GM19238 (cell line): ENCODE measurements around the gene GTF2A2.
"Not testable (repeated sequence)": the region's sequence is repeated elsewhere in the genome, so short reads cannot be mapped to it uniquely, and the experiment has no call there.

Source experiments
- DNase-seq: peaks from one replicate; pipeline ENCODE4 v3.0.0; 2011; ENCODE audit warnings: low spot score; ENCODE audit not compliant: insufficient read length

The GTF2A2 gene

DNA sequence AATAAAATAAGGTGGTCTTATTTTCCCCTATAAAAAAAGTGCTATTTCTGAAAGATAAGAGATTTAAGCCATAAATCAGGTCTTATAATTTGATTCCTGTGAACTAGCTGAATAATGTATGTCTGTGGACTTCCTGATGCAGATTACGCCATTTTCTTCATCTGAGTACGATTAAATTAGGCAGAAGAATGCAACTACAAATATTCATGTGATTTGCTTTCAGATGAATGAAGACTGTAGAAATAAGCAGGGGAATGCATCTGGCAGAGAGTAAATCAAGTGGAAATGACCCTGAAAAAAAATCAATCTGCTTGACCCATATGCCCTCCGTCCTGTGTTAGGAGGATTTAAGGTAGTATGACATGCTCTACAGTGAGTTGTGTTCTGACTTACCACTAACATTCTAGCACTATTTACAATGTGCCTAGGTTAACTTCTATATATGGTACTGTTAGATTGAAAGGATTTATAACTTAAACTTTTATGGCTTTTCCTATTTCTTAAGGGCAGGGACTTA, 17.1 kb upstream of the GTF2A2 start:
- no peak for DNase-seq

GRCh38 chr15:59668556-59668955, 11.2 kb upstream of the GTF2A2 start:
- DNase-seq: no peak

- DNase-seq: no peak
Observed at GRCh38 chr15:59662260-59662659, 4.9 kb upstream of the GTF2A2 start.

- DNase-seq: no peak
Observed at GRCh38 chr15:59659366-59659765, 2.1 kb upstream of the GTF2A2 start.

GRCh38 chr15:59657635-59658125, 365 bp upstream of the GTF2A2 start:
- DNase-seq: no peak

DNA sequence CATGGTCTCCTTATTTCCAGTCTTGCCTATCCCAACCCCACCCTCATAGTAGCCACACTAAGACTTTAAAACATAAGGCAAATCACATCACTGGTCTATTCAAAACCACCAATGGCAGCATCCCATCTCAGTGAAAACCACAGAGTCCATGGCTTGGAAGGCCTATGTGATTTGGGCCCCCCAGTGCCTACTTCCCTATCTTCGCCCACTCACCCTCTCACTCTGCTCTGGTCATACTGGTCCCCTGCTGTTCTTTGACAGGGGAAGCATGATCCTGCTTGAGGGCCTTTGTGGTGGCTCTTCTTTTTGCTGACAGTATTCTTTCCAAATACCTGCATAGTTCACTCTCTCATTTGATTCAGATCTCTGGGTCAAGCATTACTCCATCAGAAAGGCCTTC, 3.3 kb downstream of the GTF2A2 start:
- DNase-seq: no peak

DNA sequence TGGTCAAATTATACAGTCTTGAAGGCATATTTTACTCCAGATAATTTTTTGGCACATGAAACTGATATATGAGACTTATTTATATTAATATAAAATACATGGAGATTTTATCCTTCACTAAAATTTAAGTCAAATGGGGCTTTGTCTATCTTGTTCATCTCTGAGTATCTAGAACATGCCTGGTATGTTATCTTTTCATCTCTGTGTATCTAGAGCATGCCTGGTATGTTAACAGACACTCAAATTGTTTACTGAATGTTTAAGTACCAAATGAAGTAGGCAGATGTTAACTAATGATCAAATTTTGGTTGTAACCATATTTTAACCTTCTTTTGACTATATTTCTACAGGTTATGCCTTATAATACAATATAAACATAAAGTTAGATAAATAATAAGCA, 7.7 kb downstream of the GTF2A2 start:
- no peak for DNase-seq

DNA sequence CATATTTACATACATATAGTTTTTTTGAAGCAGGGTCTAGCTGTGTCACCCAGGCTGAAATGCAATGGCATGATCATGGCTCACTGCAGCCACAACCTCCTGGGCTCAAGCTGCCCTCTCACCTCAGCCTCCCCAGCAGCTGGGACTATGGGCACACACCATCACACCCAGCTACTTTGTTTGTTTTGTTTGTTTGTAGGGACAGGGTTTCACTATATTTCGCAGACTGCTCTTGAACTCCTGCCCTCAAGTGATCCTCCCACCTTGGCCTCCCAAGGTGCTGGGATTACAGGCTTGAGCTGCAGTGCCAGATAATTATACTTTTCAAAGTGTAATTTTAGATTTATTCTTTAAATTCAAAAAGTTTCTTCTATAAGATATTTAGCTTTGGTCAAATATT, 10.2 kb downstream of the GTF2A2 start:
- DNase-seq: no peak

GRCh38 chr15:59646277-59646676, 11.0 kb downstream of the GTF2A2 start:
- DNase-seq: no peak

DNA sequence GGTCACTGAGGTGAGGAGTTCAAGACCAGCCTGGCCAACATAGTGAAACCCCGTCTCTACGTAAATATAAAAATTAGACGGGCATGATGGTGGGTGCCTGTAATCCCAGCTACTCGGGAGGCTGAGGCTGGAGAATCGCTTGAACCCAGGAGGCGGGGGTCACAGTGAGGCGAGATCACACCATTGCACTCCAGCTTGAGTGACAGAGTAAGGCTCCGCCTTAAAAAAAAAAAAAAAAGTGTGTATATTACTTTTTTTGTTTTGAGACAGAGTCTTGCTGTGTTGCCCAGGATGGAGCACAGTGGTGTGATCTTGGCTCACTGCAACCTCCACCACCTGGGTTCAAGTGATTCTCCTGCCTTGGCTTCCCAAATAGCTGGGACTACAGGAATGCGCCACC, 11.5 kb downstream of the GTF2A2 start:
- DNase-seq: not testable (repeated sequence)

DNA sequence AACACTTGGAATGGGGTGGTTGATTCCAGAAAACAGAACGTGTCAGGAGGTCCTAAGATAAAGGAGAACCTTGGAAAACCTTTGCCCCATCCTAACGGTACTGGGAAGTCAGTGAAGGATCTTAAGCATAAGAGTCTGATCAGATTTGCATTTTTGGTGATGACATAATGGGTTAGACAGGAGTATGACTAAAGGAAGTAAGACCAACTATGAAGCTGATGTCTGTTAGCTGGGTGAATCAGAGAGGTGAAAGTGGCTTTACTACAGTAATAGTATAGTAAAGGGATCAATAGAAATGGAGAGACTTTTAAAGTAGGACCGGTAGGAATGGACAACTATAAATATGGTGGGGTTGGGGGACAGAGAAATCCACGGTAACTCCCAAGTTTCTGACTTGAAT, 12.6 kb downstream of the GTF2A2 start:
- DNase-seq: no peak

GRCh38 chr15:59642351-59642750, 15.0 kb downstream of the GTF2A2 start:
- DNase-seq: no peak

GRCh38 chr15:59637507-59637906, 19.8 kb downstream of the GTF2A2 start:
- DNase-seq: not testable (repeated sequence)

GRCh38 chr15:59636184-59636583, 21.1 kb downstream of the GTF2A2 start:
- no peak for DNase-seq

- DNase-seq: no peak
Observed at GRCh38 chr15:59632714-59633113, 24.6 kb downstream of the GTF2A2 start.

DNA sequence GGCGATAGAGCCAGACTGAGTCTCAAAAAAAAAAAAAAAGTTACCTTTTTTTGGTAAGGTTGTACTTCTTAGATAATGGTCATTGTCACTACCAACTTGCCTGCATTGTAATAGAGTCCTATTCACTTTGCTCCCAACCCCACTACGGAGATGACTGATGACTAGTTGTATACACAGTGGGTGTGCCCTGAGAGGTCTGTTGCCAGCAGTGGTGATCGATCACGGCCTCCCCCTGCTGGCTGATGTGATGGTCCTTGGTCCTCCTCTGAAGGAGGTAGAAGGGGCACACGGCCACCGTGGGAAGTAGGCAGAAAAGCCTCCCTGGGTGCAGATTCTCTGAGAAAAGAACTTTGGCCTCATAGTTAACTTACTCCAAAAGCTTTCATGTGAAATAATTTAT, 35.0 kb downstream of the GTF2A2 start:
- peak; percentile 52 for DNase-seq

DNA sequence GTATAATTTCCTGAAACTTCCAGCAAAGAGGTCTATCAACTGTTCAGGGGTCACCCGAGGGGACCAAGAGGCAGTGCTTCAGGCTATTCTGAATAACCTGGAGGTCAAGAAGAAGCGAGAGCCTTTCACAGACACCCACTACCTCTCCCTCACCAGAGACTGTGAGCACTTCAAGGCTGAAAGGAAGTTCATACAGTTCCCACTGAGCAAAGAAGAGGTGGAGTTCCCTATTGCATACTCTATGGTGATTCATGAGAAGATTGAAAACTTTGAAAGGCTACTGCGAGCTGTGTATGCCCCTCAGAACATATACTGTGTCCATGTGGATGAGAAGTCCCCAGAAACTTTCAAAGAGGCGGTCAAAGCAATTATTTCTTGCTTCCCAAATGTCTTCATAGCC, 38.9 kb downstream of the GTF2A2 start:
- no peak for DNase-seq

- DNase-seq: no peak
Observed at GRCh38 chr15:59616379-59616778, 40.9 kb downstream of the GTF2A2 start.

- no peak for DNase-seq
Observed at GRCh38 chr15:59615661-59616060, 41.7 kb downstream of the GTF2A2 start.

GRCh38 chr15:59614153-59614552, 43.2 kb downstream of the GTF2A2 start:
- DNase-seq: no peak

DNA sequence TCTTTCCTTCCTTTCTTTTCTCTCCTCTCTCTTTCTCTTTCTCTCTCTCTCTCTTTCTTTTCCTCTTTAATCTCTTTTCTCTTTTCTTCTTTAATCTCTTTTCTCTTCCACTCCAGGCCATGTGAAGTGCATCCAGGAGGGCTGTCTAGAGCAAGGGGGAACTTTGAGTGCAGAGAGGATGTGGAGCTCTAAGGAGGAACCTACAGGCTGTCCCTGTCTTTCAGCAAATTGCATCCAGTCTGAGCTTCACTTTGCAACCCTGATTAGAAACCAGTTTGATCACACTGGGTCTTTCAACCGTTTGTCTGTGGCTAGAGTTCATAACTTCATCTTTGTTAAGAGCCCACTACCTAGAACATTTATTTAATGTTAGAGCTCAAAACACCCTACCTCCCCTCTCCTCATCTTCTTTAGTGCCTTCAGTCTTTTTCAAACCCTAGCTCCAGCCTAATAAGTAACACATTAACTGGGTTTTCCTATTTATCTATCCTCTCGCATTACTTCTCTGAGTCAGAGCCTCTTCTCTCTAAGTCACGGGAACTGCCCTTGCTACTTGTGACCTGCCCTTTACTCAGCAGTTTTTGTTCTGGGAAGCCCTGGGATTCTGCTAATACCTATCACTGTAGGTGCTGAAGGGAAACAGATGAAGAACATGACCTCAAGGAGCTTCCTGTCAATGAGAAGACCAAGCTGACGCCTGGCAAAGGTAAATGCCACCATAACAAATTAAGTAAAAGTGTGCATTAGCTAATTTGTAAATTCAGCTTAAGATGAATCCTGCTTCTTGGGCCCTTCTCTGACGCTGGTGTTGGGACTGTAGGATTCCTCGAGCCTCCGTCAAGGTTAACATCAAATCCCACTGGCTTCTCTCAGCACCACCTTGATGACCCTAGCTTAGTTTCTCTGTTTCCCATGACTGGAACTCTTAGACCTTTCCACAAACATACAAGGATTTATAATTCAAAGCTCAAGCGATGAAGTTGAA, 45.7 kb downstream of the GTF2A2 start, which contains the start of gene GCNT3:
TSS of gene GCNT3 (plus strand) at position 508 of the 985 bp plus-strand sequence. CDS start 6,456 bp downstream, outside the sequence.
- DNase-seq: peak; percentile 41
